ENCODE results near the gene FOXO6.

Gene FOXO6

GRCh38 chr1:41394369-41394744 is 33.1 kb downstream of the FOXO6 start:
- ATAC-seq, result no peak
- no peak for TF ChIP-seq RARB (CRISPR knock-in tag; IDR thresholded peaks at IDR 0.05)
- TF ChIP-seq PATZ1 (CRISPR knock-in tag; IDR thresholded peaks at IDR 0.05; ENCODE audit: borderline replicate concordance), result no peak

- TF ChIP-seq ESRRG (CRISPR knock-in tag; IDR thresholded peaks at IDR 0.05), result no peak
- no peak for TF ChIP-seq SNAI2 (CRISPR knock-in tag; IDR thresholded peaks at IDR 0.05)
- no peak for TF ChIP-seq PATZ1 (CRISPR knock-in tag; IDR thresholded peaks at IDR 0.05; ENCODE audit: borderline replicate concordance)
- no peak for TF ChIP-seq RARB (CRISPR knock-in tag; IDR thresholded peaks at IDR 0.05)
- TF ChIP-seq CSDC2 (CRISPR knock-in tag; IDR thresholded peaks at IDR 0.05), result no peak
- TF ChIP-seq ISL1 (CRISPR knock-in tag; IDR thresholded peaks at IDR 0.05), result no peak
- TF ChIP-seq POU6F1 (CRISPR knock-in tag; IDR thresholded peaks at IDR 0.05; ENCODE audit: borderline replicate concordance, low read depth), result no peak
- no peak for TF ChIP-seq CREB5 (CRISPR knock-in tag; IDR thresholded peaks at IDR 0.05; ENCODE audit: low read depth)
- TF ChIP-seq BACH2 (CRISPR knock-in tag; IDR thresholded peaks at IDR 0.05; ENCODE audit: borderline replicate concordance), result no peak
- no peak for TF ChIP-seq PPARA (CRISPR knock-in tag; IDR thresholded peaks at IDR 0.05; ENCODE audit: borderline replicate concordance)
- no peak for TF ChIP-seq ZNF70 (CRISPR knock-in tag; IDR thresholded peaks at IDR 0.05)
- no peak for TF ChIP-seq OSR1 (CRISPR knock-in tag; IDR thresholded peaks at IDR 0.05)
- TF ChIP-seq TSHZ2 (CRISPR knock-in tag; IDR thresholded peaks at IDR 0.05), result no peak
- TF ChIP-seq ZNF8 (CRISPR knock-in tag; IDR thresholded peaks at IDR 0.05), result no peak
- TF ChIP-seq ZNF565 (CRISPR knock-in tag; conservative IDR thresholded peaks at IDR 0.05; ENCODE audit: low read depth), result no peak
- peak; percentile 53 for ATAC-seq
Observed at GRCh38 chr1:41394959-41395956, 34.0 kb downstream of the FOXO6 start.

- no peak for ATAC-seq
- TF ChIP-seq CREB5 (CRISPR knock-in tag; IDR thresholded peaks at IDR 0.05; ENCODE audit: low read depth), result no peak
- no peak for TF ChIP-seq ZC3H10 (CRISPR knock-in tag; IDR thresholded peaks at IDR 0.05)
- TF ChIP-seq ZFP30 (CRISPR knock-in tag; IDR thresholded peaks at IDR 0.05), result no peak
- TF ChIP-seq CSRNP3 (CRISPR knock-in tag; IDR thresholded peaks at IDR 0.05), result no peak
- no peak for TF ChIP-seq ARNTL (CRISPR knock-in tag; IDR thresholded peaks at IDR 0.05; ENCODE audit: borderline replicate concordance, low read depth)
- no peak for TF ChIP-seq BACH2 (CRISPR knock-in tag; IDR thresholded peaks at IDR 0.05; ENCODE audit: borderline replicate concordance)
- no peak for TF ChIP-seq ISL1 (CRISPR knock-in tag; IDR thresholded peaks at IDR 0.05)
- TF ChIP-seq POU6F1 (CRISPR knock-in tag; IDR thresholded peaks at IDR 0.05; ENCODE audit: borderline replicate concordance, low read depth), result no peak
Observed at GRCh38 chr1:41396084-41396483, 34.9 kb downstream of the FOXO6 start.
